Measurements from ENCODE around the gene ADNP2. TPM values are rescaled to one million over a fixed set of nuclear protein-coding genes. Genes with fewer than 3 reads are reported as not detected.

ADNP2 gene
- total RNA-seq, 4 donors from 2014 or later: 17.1 to 18.9 (median 17.3) TPM

DNA sequence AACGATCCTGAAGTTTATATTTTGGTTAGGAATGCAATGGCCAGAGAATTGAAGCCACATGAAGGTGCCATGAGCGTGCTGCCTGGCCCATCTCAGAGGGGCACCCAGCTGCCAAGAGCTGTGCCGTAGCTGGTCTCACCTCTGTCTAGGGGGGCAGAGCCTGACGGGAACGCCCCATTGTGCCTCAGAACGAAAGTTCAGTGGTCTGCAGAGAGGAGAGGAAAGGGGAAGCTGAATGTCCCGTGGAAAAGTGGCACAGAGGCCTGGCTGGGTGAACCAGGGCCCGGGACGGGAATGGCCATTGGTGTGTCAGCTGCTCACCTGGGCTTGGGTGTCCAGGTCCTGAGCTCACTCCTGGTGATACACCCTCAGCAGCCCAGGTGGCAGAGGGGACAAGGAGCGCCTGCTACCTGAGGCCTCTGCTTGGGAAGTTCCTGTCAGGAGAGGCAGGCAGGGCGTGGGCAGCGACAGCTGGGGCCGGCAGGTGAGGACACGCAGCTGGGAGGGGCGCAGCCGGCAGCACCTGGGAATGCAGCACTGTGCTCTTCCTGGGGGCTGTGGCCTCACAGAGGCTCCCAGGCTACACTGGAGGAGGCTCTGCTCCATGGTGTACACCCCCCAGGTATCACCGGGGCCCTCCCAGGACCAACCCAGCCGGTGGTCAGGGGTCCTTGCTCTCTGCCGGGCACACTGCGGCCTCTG, 70.9 kb downstream of the ADNP2 start:
- peaks cover 0 to 6% (median 0%) of the 10 kb centered on the region in 4 donors for H3K4me1 ChIP-seq
- no peaks in the 10 kb centered on the region for H3K36me3 ChIP-seq
- H3K4me3 ChIP-seq: no peak overlapping the region
- TF ChIP-seq EP300 (IDR thresholded peaks at IDR 0.05): no peak
- no peak for TF ChIP-seq POLR2AphosphoS5 (IDR thresholded peaks at IDR 0.05)
- TF ChIP-seq, protein P1, sequence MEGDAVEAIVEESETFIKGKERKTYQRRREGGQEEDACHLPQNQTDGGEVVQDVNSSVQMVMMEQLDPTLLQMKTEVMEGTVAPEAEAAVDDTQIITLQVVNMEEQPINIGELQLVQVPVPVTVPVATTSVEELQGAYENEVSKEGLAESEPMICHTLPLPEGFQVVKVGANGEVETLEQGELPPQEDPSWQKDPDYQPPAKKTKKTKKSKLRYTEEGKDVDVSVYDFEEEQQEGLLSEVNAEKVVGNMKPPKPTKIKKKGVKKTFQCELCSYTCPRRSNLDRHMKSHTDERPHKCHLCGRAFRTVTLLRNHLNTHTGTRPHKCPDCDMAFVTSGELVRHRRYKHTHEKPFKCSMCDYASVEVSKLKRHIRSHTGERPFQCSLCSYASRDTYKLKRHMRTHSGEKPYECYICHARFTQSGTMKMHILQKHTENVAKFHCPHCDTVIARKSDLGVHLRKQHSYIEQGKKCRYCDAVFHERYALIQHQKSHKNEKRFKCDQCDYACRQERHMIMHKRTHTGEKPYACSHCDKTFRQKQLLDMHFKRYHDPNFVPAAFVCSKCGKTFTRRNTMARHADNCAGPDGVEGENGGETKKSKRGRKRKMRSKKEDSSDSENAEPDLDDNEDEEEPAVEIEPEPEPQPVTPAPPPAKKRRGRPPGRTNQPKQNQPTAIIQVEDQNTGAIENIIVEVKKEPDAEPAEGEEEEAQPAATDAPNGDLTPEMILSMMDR (IDR thresholded peaks at IDR 0.05): no peak
- no peak for TF ChIP-seq POLR2A (IDR thresholded peaks at IDR 0.05; ENCODE audit: low read depth)
- no peaks in the 10 kb centered on the region for H3K27me3 ChIP-seq
- no peak overlapping the region for H3K27ac ChIP-seq (replicated peaks in 1 of 4)
- WGBS: 86% methylated on average over 19 of the region's 20 CpGs
- intact Hi-C loops (cut with DNase I): no loop called here
- no peak for DNase-seq (ENCODE audit: extremely low spot score)
- H3K9me3 ChIP-seq: no peaks in the 10 kb centered on the region

DNA sequence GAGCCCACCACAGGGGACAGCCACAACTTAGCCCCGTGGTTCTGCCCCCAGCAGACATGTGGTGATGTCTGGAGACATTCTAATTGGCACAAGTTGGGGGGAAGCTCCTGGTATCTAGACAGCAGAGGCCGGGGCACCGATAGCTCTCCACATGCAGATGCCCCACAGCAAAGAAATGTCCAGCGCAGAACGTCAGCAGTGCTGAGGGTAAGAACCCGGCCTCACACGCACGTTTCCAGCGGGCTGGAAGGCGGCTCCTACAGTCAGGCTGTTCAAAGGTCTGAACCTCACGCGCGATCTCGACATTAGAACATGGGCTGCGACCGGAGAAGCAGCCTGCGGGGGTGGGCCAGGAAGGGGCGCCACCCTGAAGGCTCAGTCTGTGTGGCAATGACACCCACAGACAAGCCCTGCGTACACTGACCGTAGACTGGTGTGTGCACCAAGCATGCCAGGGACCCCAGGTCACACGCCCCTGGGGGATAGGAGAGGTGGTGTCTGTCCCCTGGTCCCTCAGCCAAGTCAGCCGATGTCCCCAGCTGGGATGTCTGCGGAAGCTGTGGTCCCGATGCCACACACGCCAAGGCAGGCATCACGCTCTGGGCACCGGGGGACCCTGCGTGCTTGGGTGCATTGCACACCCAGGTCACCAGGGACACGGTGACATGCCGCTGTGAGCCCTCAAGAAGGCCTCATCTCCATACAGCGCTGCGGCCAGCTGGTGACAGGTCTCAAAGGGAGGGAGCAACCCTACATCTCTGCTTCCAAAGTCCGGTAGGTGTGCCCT, 71.9 kb downstream of the ADNP2 start:
- Histone ChIP-seq H3K27me3 (no peaks in the 10 kb centered on the region), H3K9me3 (no peaks in the 10 kb centered on the region), H3K36me3 (no peaks in the 10 kb centered on the region), H3K4me3 (no peak overlapping the region), H3K4me1 (peaks cover 0 to 6% (median 0%) of the 10 kb centered on the region in 4 donors), H3K27ac (replicated peaks in 1 of 4) (no peak overlapping the region)
- TF ChIP-seq POLR2AphosphoS5 (IDR thresholded peaks at IDR 0.05) (no peak), POLR2A (IDR thresholded peaks at IDR 0.05; ENCODE audit: low read depth) (no peak)
- TF ChIP-seq, protein P1 (IDR thresholded peaks at IDR 0.05): no peak
- WGBS: 97% methylated on average over 19 of the region's 33 CpGs
- intact Hi-C loops (cut with DNase I): no loop called here
- DNase-seq (ENCODE audit: extremely low spot score): no peak

DNA sequence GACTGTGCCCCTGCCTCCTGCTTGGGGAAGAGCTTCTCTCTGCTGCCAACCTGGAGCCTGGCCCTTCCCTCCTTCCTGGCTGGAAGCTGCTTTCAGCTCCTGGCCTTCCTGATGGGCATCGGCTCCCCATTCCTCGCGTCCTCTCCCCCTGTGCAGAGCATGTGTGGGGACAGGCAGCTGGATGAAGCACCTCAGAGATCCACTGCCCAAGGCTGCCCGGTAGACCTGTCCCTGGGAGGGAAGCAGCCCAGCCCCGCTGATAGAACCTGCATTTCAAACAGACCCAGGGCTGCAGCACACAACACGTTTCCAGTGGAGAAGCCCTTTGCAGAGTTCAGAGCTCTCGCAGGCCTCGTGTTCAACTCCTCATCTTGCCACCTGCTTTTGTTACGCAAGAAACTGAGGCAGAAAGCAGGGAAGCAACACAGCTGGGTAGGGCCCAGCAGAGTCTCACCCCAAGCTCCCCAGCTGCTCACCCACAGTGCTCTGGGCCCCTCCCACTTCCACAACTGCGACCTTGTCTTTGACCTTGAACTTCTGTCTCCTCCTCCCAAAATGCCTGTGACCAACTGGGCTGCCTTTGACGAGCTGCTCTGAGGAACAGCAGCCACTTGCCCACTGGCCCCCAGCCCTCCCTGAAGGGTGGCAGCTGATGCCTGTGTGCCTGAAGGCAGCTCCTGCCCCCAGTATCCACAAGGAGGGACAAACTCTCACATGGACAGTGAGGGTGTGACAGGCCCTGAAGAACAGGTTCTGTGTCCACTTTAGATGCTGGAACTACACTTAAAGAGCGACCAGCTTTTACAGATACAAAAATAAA, 72.8 kb downstream of the ADNP2 start:
- Histone ChIP-seq H3K9me3 (no peaks in the 10 kb centered on the region), H3K27me3 (no peaks in the 10 kb centered on the region), H3K4me3 (no peak overlapping the region), H3K4me1 (peaks cover 0 to 6% (median 0%) of the 10 kb centered on the region in 4 donors), H3K36me3 (no peaks in the 10 kb centered on the region), H3K27ac (replicated peaks in 1 of 4) (no peak overlapping the region)
- intact Hi-C loops (cut with DNase I): no loop called here
- DNase-seq (ENCODE audit: extremely low spot score): no peak
- 75% methylated on average over 10 of the region's 12 CpGs for WGBS
- TF ChIP-seq POLR2AphosphoS5 (IDR thresholded peaks at IDR 0.05) (no peak), EP300 (IDR thresholded peaks at IDR 0.05) (no peak), POLR2A (IDR thresholded peaks at IDR 0.05; ENCODE audit: low read depth) (no peak)
- TF ChIP-seq, protein P1 (IDR thresholded peaks at IDR 0.05): no peak

DNA sequence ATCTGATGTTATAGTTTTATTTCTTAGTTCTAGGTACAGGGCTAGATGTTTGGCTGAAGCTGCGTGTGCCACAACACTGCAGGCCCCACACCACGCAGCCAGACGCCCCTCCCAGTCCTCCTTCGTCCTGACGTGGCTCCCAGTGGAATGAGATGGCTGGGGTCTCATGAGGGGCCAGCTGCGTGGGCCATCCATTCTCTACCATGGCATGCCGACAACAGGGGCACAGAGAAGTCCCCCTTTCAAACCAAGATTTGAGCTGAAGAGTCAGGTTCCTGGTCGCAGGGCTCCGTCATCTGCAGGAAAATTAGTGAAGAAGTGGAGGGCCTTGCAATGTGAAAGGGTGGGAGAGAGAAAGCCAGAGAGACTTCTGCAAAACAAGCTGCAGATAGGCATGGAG, 73.8 kb downstream of the ADNP2 start:
- WGBS: 81% methylated on average over 9 of the region's 9 CpGs
- peaks cover 0 to 6% (median 0%) of the 10 kb centered on the region in 4 donors for H3K4me1 ChIP-seq
- H3K9me3 ChIP-seq: no peaks in the 10 kb centered on the region
- no peaks in the 10 kb centered on the region for H3K36me3 ChIP-seq
- no peak for TF ChIP-seq POLR2A (IDR thresholded peaks at IDR 0.05; ENCODE audit: low read depth)
- TF ChIP-seq, protein P1 (IDR thresholded peaks at IDR 0.05): no peak
- TF ChIP-seq EP300 (IDR thresholded peaks at IDR 0.05): no peak
- TF ChIP-seq POLR2AphosphoS5 (IDR thresholded peaks at IDR 0.05): no peak
- H3K4me3 ChIP-seq: no peak overlapping the region
- no peaks in the 10 kb centered on the region for H3K27me3 ChIP-seq
- intact Hi-C loops (cut with DNase I): no loop called here
- no peak for DNase-seq (ENCODE audit: extremely low spot score)
- no peak overlapping the region for H3K27ac ChIP-seq (replicated peaks in 1 of 4)

Data from esophagus muscularis mucosa (tissue), 4 donors.